Glomerular endothelial cell (primary cell): ENCODE measurements around the gene TXLNG. TPM values are rescaled to one million over a fixed set of nuclear protein-coding genes. Genes with fewer than 3 reads are reported as not detected.
"Not testable (repeated sequence)": the region's sequence is repeated elsewhere in the genome, so short reads cannot be mapped to it uniquely, and the experiment has no call there.

Source experiments
- DNase-seq: peaks from one replicate; pipeline ENCODE4 v3.0.0-alpha.2; 2011; ENCODE audit warnings: low read depth, low spot score; ENCODE audit errors: extremely low read depth
- total RNA-seq: library from RNA; depleted of rRNA; stranded (reverse); fragments of >200 nt; gene quantifications from 2 replicates; pipeline ENCODE4 v1.2.3, GENCODE V29; 2015

The TXLNG gene
- total RNA-seq, 1 donor from 2014 or later = 8.3 TPM

GRCh38 chrX:16784440-16784839 lies 1.8 kb upstream of the TXLNG start:
- not testable (repeated sequence) for DNase-seq

GRCh38 chrX:16785247-16786138 lies 773 bp upstream of the TXLNG start:
- DNase-seq = no peak

GRCh38 chrX:16786791-16787735 lies 797 bp downstream of the TXLNG start:
- no peak for DNase-seq

- DNase-seq = no peak
These were observed 2.2 kb downstream of the TXLNG start for GRCh38 chrX:16788477-16788876.

GRCh38 chrX:16796298-16796697 lies 10.0 kb downstream of the TXLNG start:
- no peak for DNase-seq

- DNase-seq = no peak
These were observed 11.1 kb downstream of the TXLNG start for GRCh38 chrX:16797358-16797757.

- DNase-seq = no peak
These were observed 11.6 kb downstream of the TXLNG start for GRCh38 chrX:16797841-16798240.

GRCh38 chrX:16804923-16805464 lies 18.7 kb downstream of the TXLNG start:
- no peak for DNase-seq

GRCh38 chrX:16807548-16807947 lies 21.3 kb downstream of the TXLNG start:
- DNase-seq = no peak

GRCh38 chrX:16807976-16808542 lies 21.8 kb downstream of the TXLNG start:
- no peak for DNase-seq

- no peak for DNase-seq
These were observed 28.3 kb downstream of the TXLNG start for GRCh38 chrX:16814597-16814996.

GRCh38 chrX:16819634-16820033 lies 33.4 kb downstream of the TXLNG start:
- no peak for DNase-seq

- DNase-seq = peak; percentile 89
These were observed 36.5 kb downstream of the TXLNG start for GRCh38 chrX:16822723-16823122.

- DNase-seq = peak; percentile 73
These were observed 39.2 kb downstream of the TXLNG start for GRCh38 chrX:16825264-16826035.

- DNase-seq = no peak
These were observed 39.9 kb downstream of the TXLNG start for GRCh38 chrX:16826207-16826606.

- DNase-seq = no peak
These were observed 41.0 kb downstream of the TXLNG start for GRCh38 chrX:16827225-16827624.

GRCh38 chrX:16828124-16828908 lies 42.0 kb downstream of the TXLNG start:
- DNase-seq = no peak

GRCh38 chrX:16832301-16832700 lies 46.0 kb downstream of the TXLNG start:
- no peak for DNase-seq

- no peak for DNase-seq
These were observed 48.5 kb downstream of the TXLNG start for GRCh38 chrX:16834806-16835205.
